Nephron (organoid): ENCODE data around the gene ASB16.

Source experiments
- H3K27ac Mint-ChIP-seq, 3 experiments: 2 replicates each; pipeline ENCODE4 v1.8.0; 2020; ENCODE audit warnings: mixed read lengths in 3 of 3, mild to moderate bottlenecking in 2 of 3, moderate library complexity in 1 of 3
- H3K27me3 Mint-ChIP-seq: 2 replicates; pipeline ENCODE4 v1.8.0; 2021; ENCODE audit warnings: low read depth, mild to moderate bottlenecking, moderate library complexity, mixed read lengths
- H3K36me3 Mint-ChIP-seq: 2 replicates; pipeline ENCODE4 v1.8.0; 2020; ENCODE audit warnings: low read depth, mixed read lengths
- H3K4me1 Mint-ChIP-seq: 2 replicates; pipeline ENCODE4 v1.8.0; 2020; ENCODE audit warnings: mixed read lengths
- H3K4me3 Mint-ChIP-seq, 3 experiments: 2 replicates each; pipeline ENCODE4 v1.8.0; 2020; ENCODE audit warnings: mild to moderate bottlenecking in 3 of 3, mixed read lengths in 3 of 3, moderate library complexity in 2 of 3
- H3K9me3 Mint-ChIP-seq: 2 replicates; pipeline ENCODE4 v1.8.0; 2020; ENCODE audit warnings: mixed read lengths
- CTCF ChIP-seq, 3 experiments: fragments of 200-600 bp; sonication (generic); IDR thresholded peaks; one replicate each; pipeline ENCODE4 v1.5.0; 2021; ENCODE audit warnings: antibody characterized with exemption in 3 of 3; ENCODE audit not compliant: unreplicated experiment in 3 of 3

Gene ASB16

GRCh38 chr17:44221084-44221861, 50.8 kb downstream of the ASB16 start:
- Mint-ChIP-seq H3K4me1 (peaks cover 30% of the 10 kb centered on the region), H3K9me3 (no peaks in the 10 kb centered on the region), H3K27me3 (no peaks in the 10 kb centered on the region), H3K36me3 (peaks cover 13% of the 10 kb centered on the region), H3K4me3 (peak overlapping the region; percentile 87 to 93 (median 91)), H3K27ac (peak overlapping the region; percentile 86 to 99 (median 96))
- no peak for TF ChIP-seq CTCF (IDR thresholded peaks at IDR 0.05; ENCODE audit: unreplicated experiment in 3 of 3)

- no peak for TF ChIP-seq CTCF (IDR thresholded peaks at IDR 0.05; ENCODE audit: unreplicated experiment in 3 of 3)
- peak overlapping the region; percentile 86 to 99 (median 96) for H3K27ac Mint-ChIP-seq
- peak overlapping the region; percentile 87 to 93 (median 91) for H3K4me3 Mint-ChIP-seq
- no peaks in the 10 kb centered on the region for H3K9me3 Mint-ChIP-seq
- peaks cover 8% of the 10 kb centered on the region for H3K36me3 Mint-ChIP-seq
- H3K4me1 Mint-ChIP-seq: peaks cover 27% of the 10 kb centered on the region
- H3K27me3 Mint-ChIP-seq: no peaks in the 10 kb centered on the region
These were observed 51.3 kb downstream of the ASB16 start for GRCh38 chr17:44221862-44222111.

GRCh38 chr17:44222112-44222869, 51.8 kb downstream of the ASB16 start:
- Mint-ChIP-seq H3K27ac (peak overlapping the region; percentile 86 to 99 (median 96)), H3K4me1 (peaks cover 24% of the 10 kb centered on the region), H3K27me3 (no peaks in the 10 kb centered on the region), H3K36me3 (peaks cover 5% of the 10 kb centered on the region), H3K9me3 (no peaks in the 10 kb centered on the region), H3K4me3 (peak overlapping the region; percentile 87 to 93 (median 91))
- peak in 2 of 3 experiments; percentile 7 to 13 for TF ChIP-seq CTCF (IDR thresholded peaks at IDR 0.05; ENCODE audit: unreplicated experiment in 3 of 3)

GRCh38 chr17:44223541-44224071, 53.1 kb downstream of the ASB16 start:
- peak overlapping the region in 2 of 3 experiments; percentile 85 to 86 for H3K27ac Mint-ChIP-seq
- H3K4me3 Mint-ChIP-seq: peak overlapping the region; percentile 59 to 83 (median 72)
- no peaks in the 10 kb centered on the region for H3K9me3 Mint-ChIP-seq
- H3K27me3 Mint-ChIP-seq: no peaks in the 10 kb centered on the region
- peaks cover 17% of the 10 kb centered on the region for H3K4me1 Mint-ChIP-seq
- H3K36me3 Mint-ChIP-seq: no peaks in the 10 kb centered on the region
- TF ChIP-seq CTCF (IDR thresholded peaks at IDR 0.05; ENCODE audit: unreplicated experiment in 3 of 3): no peak
